Activated T-cell treated with anti-CD3 and anti-CD28 coated beads, Interleukin-2, amount 50 U/mL, for 1 hour (primary cell): ENCODE measurements around the gene CCM2.
"Not testable (repeated sequence)": the region's sequence is repeated elsewhere in the genome, so short reads cannot be mapped to it uniquely, and the experiment has no call there.

ENCODE experiments used
- DNase-seq: peaks from one replicate; pipeline ENCODE4 v3.0.0-alpha.2; 2020

The CCM2 gene

GRCh38 chr7:45007106-45007505 is 7.1 kb downstream of the CCM2 start:
- no peak for DNase-seq

GRCh38 chr7:45007571-45008328 is 7.7 kb downstream of the CCM2 start:
- DNase-seq: no peak

- no peak for DNase-seq
These were observed 13.5 kb downstream of the CCM2 start for GRCh38 chr7:45013465-45013967.

- no peak for DNase-seq
These were observed 15.3 kb downstream of the CCM2 start for GRCh38 chr7:45015313-45015712.

- DNase-seq: no peak
These were observed 17.3 kb downstream of the CCM2 start for GRCh38 chr7:45017253-45017652.

GRCh38 chr7:45020915-45021314 is 20.9 kb downstream of the CCM2 start:
- DNase-seq: no peak

GRCh38 chr7:45021604-45022296 is 21.7 kb downstream of the CCM2 start:
- DNase-seq: no peak

GRCh38 chr7:45024126-45024744 is 24.2 kb downstream of the CCM2 start:
- no peak for DNase-seq

- DNase-seq: not testable (repeated sequence)
These were observed 25.5 kb downstream of the CCM2 start for GRCh38 chr7:45025473-45025872.

- DNase-seq: no peak
These were observed 26.0 kb downstream of the CCM2 start for GRCh38 chr7:45026013-45026412.

- peak; percentile 44 for DNase-seq
These were observed 27.2 kb downstream of the CCM2 start for GRCh38 chr7:45026984-45027773.

- DNase-seq: no peak
These were observed 27.7 kb downstream of the CCM2 start for GRCh38 chr7:45027774-45028114.

GRCh38 chr7:45028138-45028919 is 28.3 kb downstream of the CCM2 start:
- no peak for DNase-seq

- DNase-seq: no peak
These were observed 28.9 kb downstream of the CCM2 start for GRCh38 chr7:45028920-45029344.

GRCh38 chr7:45031829-45032228 is 31.8 kb downstream of the CCM2 start:
- DNase-seq: no peak

- DNase-seq: no peak
These were observed 32.4 kb downstream of the CCM2 start for GRCh38 chr7:45032421-45032820.

GRCh38 chr7:45033261-45033930 is 33.4 kb downstream of the CCM2 start:
- no peak for DNase-seq

GRCh38 chr7:45033931-45034290 is 33.9 kb downstream of the CCM2 start:
- DNase-seq: no peak

GRCh38 chr7:45034710-45035109 is 34.7 kb downstream of the CCM2 start:
- not testable (repeated sequence) for DNase-seq

- no peak for DNase-seq
These were observed 35.4 kb downstream of the CCM2 start for GRCh38 chr7:45035371-45035770.

GRCh38 chr7:45035893-45036292 is 35.9 kb downstream of the CCM2 start:
- DNase-seq: no peak

- DNase-seq: no peak
These were observed 36.3 kb downstream of the CCM2 start for GRCh38 chr7:45036317-45036716.
